GM18867 (cell line): ENCODE data around the gene COL15A1.

ENCODE experiments used
- ATAC-seq: cut with Tn5 transposase; IDR thresholded peaks from one replicate; pipeline ENCODE4 v1.9.1; 2021; ENCODE audit warnings: mild to moderate bottlenecking, moderate library complexity; ENCODE audit not compliant: unreplicated experiment

The COL15A1 gene

GRCh38 chr9:98944057-98944733 is 488 bp downstream of the COL15A1 start:
- ATAC-seq, result no peak

- no peak for ATAC-seq
Observed at GRCh38 chr9:98944734-98945074, 997 bp downstream of the COL15A1 start.

- ATAC-seq, result no peak
Observed at GRCh38 chr9:98949565-98949964, 5.9 kb downstream of the COL15A1 start.

- ATAC-seq, result no peak
Observed at GRCh38 chr9:98950262-98950661, 6.6 kb downstream of the COL15A1 start.

- no peak for ATAC-seq
Observed at GRCh38 chr9:98951967-98952366, 8.3 kb downstream of the COL15A1 start.

GRCh38 chr9:98953581-98954243 is 10.0 kb downstream of the COL15A1 start:
- no peak for ATAC-seq

GRCh38 chr9:98954244-98954610 is 10.5 kb downstream of the COL15A1 start:
- ATAC-seq, result no peak

- no peak for ATAC-seq
Observed at GRCh38 chr9:98955259-98955658, 11.6 kb downstream of the COL15A1 start.

GRCh38 chr9:98957826-98958225 is 14.1 kb downstream of the COL15A1 start:
- ATAC-seq, result no peak

GRCh38 chr9:98958271-98958984 is 14.7 kb downstream of the COL15A1 start:
- no peak for ATAC-seq

GRCh38 chr9:98960409-98960808 is 16.7 kb downstream of the COL15A1 start:
- ATAC-seq, result no peak

- ATAC-seq, result no peak
Observed at GRCh38 chr9:98961513-98962180, 17.9 kb downstream of the COL15A1 start.

GRCh38 chr9:98962181-98962560 is 18.5 kb downstream of the COL15A1 start:
- no peak for ATAC-seq

GRCh38 chr9:98962861-98963260 is 19.2 kb downstream of the COL15A1 start:
- ATAC-seq, result no peak

- no peak for ATAC-seq
Observed at GRCh38 chr9:98964201-98964600, 20.5 kb downstream of the COL15A1 start.

GRCh38 chr9:98964911-98965336 is 21.2 kb downstream of the COL15A1 start:
- ATAC-seq, result no peak

- ATAC-seq, result no peak
Observed at GRCh38 chr9:98966676-98967075, 23.0 kb downstream of the COL15A1 start.

GRCh38 chr9:98967257-98967656 is 23.6 kb downstream of the COL15A1 start:
- no peak for ATAC-seq

- ATAC-seq, result no peak
Observed at GRCh38 chr9:98967680-98968079, 24.0 kb downstream of the COL15A1 start.

- ATAC-seq, result no peak
Observed at GRCh38 chr9:98968601-98969337, 25.1 kb downstream of the COL15A1 start.

- ATAC-seq, result no peak
Observed at GRCh38 chr9:98970532-98971041, 26.9 kb downstream of the COL15A1 start.
